Measurements from ENCODE around the gene SOCS1. TPM values are rescaled to one million over a fixed set of nuclear protein-coding genes. Genes with fewer than 3 reads are reported as not detected.

The SOCS1 gene
- polyA plus RNA-seq, 12 donors: 1.3 to 5.3 (median 1.9) TPM; not detected in 2

- DNase-seq: no peak
Observed at GRCh38 chr16:11250091-11250785, 5.8 kb downstream of the SOCS1 start.

DNA sequence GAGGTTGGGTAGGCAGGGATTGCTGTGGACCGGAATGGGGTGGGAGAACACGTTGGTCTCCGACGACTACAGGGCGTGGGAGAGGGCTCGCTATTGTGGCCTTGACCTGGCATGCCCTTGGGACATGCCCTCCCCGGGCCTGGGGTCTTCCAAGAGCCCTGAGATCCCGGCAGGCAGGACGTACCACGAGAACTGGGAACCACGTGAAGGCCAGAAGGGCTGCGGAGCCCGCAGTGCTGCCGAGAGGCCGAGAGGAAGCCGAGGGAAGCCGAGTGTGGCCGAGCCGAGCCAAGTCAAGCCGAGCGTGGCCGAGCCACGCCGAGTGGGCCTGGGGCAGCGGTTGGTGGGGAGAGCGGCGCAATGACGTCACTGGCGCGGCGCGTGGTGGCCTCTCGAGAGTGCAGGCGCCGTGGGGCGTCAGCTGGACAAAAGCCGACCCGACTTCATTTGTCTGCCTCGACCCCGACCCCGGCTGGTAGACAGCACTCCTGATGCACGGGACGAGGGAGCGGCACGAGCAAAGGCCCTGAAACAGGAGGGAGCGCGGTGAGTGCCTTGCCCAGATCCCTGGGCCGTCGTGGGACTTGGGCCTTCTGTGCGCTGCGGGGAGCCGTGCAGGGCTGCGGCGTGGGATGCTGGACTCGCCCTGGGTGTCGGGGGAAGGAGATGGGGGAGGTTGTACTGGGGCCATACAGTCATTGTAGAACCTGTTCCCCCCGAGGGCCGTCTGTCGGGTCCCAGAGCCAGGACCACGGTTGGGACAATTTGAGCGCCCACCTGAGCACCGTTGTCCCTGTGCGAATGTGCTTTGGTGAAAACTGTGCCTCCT is 6.6 kb downstream of the SOCS1 start:
- no peak for DNase-seq

DNA sequence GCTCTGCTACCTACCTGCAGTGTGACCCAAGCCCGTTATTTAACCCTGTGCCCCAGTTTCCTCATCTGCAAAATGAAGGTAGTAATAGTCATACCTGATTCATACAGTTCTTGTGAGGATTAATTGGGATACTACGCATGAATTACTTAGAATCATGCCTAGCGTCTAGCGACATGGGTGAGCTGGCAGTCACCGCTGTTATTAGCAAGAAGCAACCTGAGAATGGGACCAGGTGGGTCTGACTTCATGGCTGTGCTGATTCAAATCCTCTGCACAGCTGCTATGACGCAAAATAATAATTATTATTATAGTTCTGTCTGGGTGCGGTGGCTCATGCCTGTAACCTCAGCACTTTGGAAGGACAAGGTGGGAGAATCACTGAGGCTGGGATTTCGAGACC is 7.9 kb downstream of the SOCS1 start:
- DNase-seq: no peak

GRCh38 chr16:11245988-11246387 is 10.0 kb downstream of the SOCS1 start:
- DNase-seq: no peak

DNA sequence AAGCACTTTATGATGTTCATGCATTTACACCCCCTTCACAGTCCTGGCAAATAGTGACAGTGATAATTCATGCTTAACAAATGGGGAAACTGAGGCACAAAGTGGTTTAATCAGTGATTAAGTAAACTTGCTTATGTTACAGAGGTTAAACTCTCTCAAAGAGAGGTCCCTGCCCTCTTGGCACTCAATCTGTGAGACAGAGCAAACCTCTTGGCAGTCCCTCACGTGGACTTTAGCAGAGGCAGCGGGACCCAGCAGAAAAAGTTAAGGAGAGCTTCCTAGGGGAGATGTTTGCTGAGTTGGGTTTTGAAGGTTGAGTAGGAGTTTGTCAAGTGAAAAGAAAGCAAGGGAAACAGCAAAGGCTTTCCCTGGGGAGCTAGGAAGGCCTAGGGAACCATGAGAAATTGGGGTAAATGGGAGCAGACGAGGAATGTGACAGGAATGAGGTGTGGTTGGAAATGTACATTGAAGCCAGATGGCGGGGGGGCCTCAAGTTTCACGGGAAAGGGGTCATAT is 10.7 kb downstream of the SOCS1 start:
- DNase-seq: no peak

- DNase-seq: no peak
Observed at GRCh38 chr16:11242658-11243057, 13.3 kb downstream of the SOCS1 start.

DNA sequence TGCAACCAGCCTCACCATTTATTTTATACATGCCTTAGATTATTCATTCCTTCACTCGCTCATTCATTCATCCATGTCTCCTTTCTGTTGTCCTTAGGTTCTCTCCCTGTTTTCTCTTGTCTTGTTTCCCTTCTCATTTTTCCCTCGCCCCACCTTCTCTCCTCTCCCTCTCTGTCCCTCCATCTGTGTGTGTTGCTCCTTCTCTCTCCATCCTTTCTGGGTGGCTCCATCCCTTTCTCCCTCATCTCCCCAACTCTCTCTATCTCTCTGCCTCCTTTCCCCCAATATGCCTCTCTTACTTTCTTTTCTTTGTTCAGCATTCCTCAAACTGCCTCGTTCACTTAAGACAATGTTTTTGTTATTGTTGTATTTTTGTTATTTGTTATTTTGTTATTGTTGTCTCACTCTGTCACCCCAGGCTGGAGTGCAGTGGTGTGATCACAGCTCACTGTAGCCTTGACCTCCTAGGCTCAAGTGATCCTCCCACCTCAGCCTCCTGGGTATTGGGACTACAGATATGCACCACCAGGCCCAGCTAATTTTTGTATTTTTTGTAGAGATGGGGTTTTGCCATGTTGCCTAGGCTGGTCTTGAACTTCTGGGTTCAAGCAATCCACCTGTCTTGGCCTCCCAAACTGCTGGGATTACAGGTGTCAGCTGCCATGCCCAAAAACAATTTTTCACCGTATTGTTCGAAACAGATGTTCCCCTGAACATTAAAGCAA is 14.4 kb downstream of the SOCS1 start:
- no peak for DNase-seq

- no peak for DNase-seq
Observed at GRCh38 chr16:11240636-11241473, 15.1 kb downstream of the SOCS1 start.

- no peak for DNase-seq
Observed at GRCh38 chr16:11239644-11240632, 16.1 kb downstream of the SOCS1 start.

DNA sequence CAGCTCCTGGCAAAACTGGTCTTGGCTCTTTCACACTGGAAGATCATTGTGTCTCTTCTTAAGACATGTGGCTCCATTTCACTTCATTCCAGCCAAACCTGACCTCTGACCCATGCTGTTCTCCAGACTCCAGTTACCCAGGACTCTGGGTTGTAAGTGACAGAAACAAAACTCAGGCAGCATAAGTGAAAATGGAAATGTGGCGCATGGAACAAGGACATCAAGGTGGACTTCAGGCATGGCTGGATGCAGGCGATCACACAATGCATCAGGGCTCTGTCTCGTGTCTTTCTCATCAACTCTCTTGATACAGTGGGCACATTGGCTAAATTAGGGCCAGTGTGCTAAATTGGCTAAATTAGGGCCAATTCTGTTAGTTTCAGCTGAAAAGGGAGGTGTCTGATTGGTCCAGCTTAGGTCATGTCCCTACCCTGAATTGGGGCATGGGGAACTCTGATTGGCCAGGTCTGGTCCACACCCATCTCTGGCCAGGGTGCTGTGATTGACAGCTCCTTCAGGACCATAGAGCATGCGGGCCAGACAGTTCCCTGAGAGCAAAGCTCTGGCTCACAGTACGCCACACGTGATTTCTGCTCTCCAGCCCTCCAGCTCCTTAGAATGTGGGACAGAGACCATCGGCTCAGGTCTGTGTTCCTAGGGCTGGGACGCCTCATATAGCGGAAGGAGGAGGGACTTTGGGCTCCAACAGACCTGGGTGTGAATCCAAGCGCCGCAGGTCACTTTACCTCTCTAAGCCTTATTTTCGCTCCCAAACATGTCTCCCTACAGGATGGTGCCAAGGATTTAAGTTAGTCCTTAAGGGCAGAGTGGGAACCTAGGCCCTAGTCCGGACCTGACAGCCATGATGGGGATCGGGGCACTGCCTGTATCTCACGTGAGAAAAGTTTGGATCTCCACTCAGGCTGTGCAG is 17.5 kb downstream of the SOCS1 start:
- no peak for DNase-seq

- DNase-seq: no peak
Observed at GRCh38 chr16:11236461-11237254, 19.3 kb downstream of the SOCS1 start.

GRCh38 chr16:11235703-11235991 is 20.4 kb downstream of the SOCS1 start:
- no peak for DNase-seq

- no peak for DNase-seq
Observed at GRCh38 chr16:11234884-11235702, 20.9 kb downstream of the SOCS1 start.

DNA sequence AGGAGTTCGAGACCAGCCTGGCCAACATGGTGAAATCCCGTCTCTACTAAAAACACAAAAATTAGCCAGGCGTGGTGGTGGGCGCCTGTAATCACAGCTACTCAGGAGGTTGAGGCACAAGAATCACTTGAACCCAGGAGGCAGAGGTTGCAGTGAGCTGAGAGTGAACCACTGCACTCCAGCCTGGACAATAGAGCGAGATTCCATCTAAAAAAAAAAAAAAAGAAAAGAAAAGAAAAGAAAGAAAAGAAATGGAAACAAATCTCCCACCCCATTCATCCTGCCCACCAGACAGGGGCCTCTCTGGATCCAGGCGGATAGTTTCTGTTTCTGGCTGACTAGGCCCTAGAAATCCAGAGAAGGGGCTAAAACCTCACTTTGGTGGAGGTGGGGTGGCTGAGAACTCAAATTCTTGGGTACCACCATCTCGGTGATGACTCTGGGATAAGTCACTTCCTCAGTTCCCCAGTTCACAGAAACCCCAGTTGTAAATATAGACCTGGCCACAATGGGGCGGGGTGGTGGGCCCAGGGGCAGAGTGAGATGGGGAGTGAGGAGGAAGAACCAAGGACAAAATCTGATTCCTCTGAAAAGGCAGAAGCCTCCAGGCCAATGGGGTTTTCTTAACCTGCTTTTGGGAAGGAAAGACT is 22.2 kb downstream of the SOCS1 start:
- DNase-seq: no peak

DNA sequence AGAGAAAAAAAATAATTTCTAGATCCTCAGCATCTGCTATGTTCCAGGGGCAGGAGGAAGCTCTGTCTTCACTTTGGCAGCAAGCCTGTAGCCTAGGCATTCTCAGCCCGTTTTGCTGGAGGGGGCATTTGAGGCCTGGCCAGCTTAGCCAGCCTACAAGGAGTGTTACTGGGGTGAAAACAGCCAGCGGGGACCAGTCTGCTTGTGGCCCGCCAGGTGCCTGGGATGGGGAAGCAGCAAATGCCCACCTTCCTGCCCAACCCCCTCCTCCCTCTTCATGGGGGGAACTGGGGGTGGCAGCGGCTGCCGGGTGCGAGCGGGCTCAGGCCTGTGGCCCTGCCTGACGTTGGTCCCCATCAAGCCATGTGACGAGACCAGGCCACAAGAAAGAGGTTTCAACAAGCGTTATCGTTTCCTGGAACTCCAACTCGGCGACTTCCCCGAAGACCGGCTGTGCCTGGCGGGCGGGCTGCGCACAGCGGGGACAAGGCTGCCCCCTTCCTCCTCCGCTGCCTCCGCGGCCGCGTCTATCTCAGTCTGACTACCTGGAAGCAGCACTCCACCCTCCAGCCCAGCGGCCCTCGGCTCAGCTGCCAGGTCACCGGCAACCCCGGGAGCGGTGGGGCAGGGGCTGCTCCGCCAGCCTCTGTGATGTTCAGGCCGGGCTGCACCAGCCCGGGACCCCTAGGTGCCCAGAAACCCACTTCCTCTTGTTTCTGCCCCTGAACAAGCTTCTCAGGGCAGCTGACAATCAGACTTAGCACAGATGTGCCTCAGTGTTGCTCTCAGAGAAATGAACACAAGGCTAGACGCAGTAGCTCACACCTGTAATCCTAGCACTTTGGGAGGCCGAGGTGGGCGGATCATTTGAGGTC is 22.9 kb downstream of the SOCS1 start:
- no peak for DNase-seq

- DNase-seq: no peak
Observed at GRCh38 chr16:11232302-11232851, 23.6 kb downstream of the SOCS1 start.
